BJ (cell line): ENCODE results near the gene CCNB1. TPM values are rescaled to one million over a fixed set of nuclear protein-coding genes. Genes with fewer than 3 reads are reported as not detected.
"Not testable (repeated sequence)": the region's sequence is repeated elsewhere in the genome, so short reads cannot be mapped to it uniquely, and the experiment has no call there.

Experiments used
- CTCF ChIA-PET: fragments of 350-600 bp; formaldehyde crosslinking; extraction: SDS; loops from one replicate; lab custom pipeline; 2021; ENCODE audit warnings: antibody characterized with exemption, inconsistent platforms; lab: Yijun Ruan, JAX
- POLR2A ChIA-PET: fragments of 300-600 bp; sonication (Branson Sonifier 250); formaldehyde crosslinking; extraction: SDS; loops from one replicate; lab custom pipeline; 2021; ENCODE audit warnings: antibody characterized with exemption; lab: Charles Lee
- DNase-seq: peaks from one replicate; pipeline ENCODE4 v3.0.0-alpha.2; 2011; ENCODE audit warnings: low read depth
- H3K27me3 ChIP-seq: 2 replicates; pipeline ENCODE4 v1.6.0; 2011; ENCODE audit warnings: low read length; ENCODE audit not compliant: control insufficient read depth, insufficient read depth
- H3K36me3 ChIP-seq: 2 replicates; pipeline ENCODE4 v1.5.1; 2011; ENCODE audit warnings: low read length; ENCODE audit not compliant: control insufficient read depth, insufficient read depth
- H3K4me3 ChIP-seq: 2 replicates; pipeline ENCODE4 v1.5.1; 2011; ENCODE audit warnings: low read depth, mild to moderate bottlenecking, control low read depth, low read length
- polyA plus RNA-seq: library from polyadenylated mRNA; depleted of rRNA; stranded (reverse); fragments of >200 nt; gene quantifications from 2 replicates; pipeline ENCODE4 v1.2.3, GENCODE V29; 2011
- TF ChIP-seq, protein P1 (sequence below): IDR thresholded peaks from 2 replicates; pipeline ENCODE4 v1.5.1; 2011; ENCODE audit warnings: low read depth, mild to moderate bottlenecking, control low read depth, inconsistent platforms, low read length, moderate library complexity; ENCODE audit not compliant: insufficient read depth

Gene CCNB1
- polyA plus RNA-seq, 1 experiment = 67.0 TPM

DNA sequence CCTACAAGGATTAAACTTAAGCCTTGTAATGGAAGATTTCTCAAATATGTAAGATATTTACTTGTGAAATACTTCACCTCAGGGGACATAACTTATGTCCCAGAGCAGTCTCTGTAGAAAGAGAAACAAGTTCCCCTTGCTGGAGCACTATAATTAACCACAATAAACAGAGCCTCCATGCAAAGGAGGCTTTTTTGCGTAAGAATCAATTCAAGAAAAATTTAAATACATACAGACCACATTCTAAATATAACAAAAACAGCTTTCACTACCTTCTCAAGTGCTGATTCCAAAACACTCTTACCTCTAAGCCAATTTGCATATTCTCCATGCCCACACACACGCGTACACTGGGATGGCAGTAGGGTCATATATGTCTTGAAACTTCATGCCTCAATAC is 30.7 kb upstream of the CCNB1 start:
- DNase-seq = no peak
- Histone ChIP-seq H3K27me3 (no peaks in the 10 kb centered on the region), H3K4me3 (no peak overlapping the region), H3K36me3 (no peaks in the 10 kb centered on the region)
- CTCF ChIA-PET = interaction anchor here (0.7 kb wide), 1 partner anchor 42 kb away, joined by 3 read pairs; the partner anchor contains the start of gene SLC30A5
- TF ChIP-seq, protein P1, sequence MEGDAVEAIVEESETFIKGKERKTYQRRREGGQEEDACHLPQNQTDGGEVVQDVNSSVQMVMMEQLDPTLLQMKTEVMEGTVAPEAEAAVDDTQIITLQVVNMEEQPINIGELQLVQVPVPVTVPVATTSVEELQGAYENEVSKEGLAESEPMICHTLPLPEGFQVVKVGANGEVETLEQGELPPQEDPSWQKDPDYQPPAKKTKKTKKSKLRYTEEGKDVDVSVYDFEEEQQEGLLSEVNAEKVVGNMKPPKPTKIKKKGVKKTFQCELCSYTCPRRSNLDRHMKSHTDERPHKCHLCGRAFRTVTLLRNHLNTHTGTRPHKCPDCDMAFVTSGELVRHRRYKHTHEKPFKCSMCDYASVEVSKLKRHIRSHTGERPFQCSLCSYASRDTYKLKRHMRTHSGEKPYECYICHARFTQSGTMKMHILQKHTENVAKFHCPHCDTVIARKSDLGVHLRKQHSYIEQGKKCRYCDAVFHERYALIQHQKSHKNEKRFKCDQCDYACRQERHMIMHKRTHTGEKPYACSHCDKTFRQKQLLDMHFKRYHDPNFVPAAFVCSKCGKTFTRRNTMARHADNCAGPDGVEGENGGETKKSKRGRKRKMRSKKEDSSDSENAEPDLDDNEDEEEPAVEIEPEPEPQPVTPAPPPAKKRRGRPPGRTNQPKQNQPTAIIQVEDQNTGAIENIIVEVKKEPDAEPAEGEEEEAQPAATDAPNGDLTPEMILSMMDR = no peak
- POLR2A ChIA-PET = no interaction called here

DNA sequence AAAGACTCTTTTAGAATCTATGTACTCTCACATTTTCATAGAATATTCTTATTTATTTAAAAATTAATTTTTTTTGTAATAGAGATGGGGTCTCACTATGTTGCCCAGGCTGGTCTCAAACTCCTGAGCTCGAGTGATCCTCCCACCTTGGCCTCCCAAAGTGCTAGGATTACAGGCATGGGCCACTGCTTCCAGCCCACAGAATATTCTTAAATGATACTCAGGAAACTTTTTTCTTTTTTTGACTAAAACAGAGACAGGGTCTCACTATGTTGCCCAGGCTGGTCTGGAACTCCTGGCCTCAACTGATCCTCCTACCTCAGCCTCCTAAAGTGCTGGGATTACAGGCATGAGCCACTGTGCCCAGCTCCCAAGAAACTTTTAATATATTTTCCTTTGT is 29.7 kb upstream of the CCNB1 start:
- CTCF ChIA-PET = not testable (repeated sequence)

DNA sequence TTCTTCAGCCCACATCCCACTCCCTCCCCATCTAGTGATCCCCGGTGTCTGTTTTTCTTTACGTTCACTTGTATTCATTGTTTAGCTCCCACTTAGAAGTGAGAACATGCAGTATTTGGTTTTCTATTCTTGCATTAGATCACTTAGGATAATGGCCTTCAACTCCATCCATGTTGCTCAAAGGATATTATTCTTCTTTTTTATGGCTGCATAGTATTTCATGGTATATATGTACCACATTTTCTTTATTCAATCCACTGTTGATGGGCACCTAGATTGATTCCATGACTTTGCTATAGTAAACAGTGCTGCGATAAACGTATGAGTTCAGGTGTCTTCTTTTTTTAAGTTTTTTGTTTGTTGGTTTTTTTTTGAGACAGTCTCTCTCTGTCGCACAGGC is 29.1 kb upstream of the CCNB1 start:
- H3K4me3 ChIP-seq = no peak overlapping the region
- CTCF ChIA-PET = no interaction called here
- TF ChIP-seq, protein P1 = no peak
- H3K36me3 ChIP-seq = no peaks in the 10 kb centered on the region
- POLR2A ChIA-PET = no interaction called here
- no peaks in the 10 kb centered on the region for H3K27me3 ChIP-seq
- DNase-seq = no peak

More for the DNA sequence above, 29.7 kb upstream of the CCNB1 start:
- DNase-seq, POLR2A ChIA-PET, H3K4me3 ChIP-seq, H3K27me3 ChIP-seq, H3K36me3 ChIP-seq: not testable (repeated sequence)

DNA sequence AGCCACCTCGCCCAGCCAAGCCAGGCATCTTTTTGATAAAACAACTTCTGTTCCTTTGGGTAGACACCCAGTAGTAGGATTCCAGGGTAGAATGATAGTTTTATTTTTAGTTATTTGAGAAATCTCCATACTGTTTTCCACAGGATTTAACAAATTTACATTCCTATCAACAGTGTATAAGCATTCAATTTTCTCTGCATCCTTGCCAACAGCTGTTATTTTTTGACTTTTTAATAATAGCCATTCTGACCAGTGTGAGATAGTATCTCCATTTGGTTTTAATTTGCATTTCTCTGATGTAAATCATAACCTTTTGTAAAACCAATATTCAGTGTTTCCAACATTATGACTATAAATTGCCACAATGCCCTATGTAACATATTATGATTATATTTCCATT is 28.2 kb upstream of the CCNB1 start:
- DNase-seq = no peak
- ChIA-PET POLR2A (no interaction called here), CTCF (interaction anchor here (2.0 kb wide), 1 partner anchor 10 kb away, joined by 4 read pairs; no protein-coding TSS in a partner anchor)
- Histone ChIP-seq H3K36me3 (no peaks in the 10 kb centered on the region), H3K27me3 (no peaks in the 10 kb centered on the region), H3K4me3 (no peak overlapping the region)
- TF ChIP-seq, protein P1 = no peak

DNA sequence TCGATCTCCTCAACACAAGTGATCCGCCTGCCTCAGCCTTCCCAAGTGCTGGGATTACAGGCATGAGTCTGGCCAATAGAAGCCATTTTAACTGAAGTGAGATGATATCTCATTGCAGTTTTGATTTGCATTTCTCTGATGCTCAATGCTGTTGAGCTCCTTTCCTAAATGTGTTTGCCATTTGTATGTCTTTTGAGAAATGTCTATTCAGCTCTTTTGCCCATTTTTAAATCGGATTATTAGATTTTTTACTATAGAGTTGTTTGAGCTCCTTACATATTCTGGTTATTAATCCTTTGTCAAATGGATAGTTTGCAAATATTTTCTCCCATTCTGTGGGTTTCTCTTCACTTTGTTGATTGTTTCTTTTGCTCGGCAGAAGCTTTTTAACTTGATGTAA is 26.7 kb upstream of the CCNB1 start:
- H3K27me3 ChIP-seq, H3K4me3 ChIP-seq, DNase-seq, CTCF ChIA-PET, H3K36me3 ChIP-seq, POLR2A ChIA-PET: not testable (repeated sequence)

DNA sequence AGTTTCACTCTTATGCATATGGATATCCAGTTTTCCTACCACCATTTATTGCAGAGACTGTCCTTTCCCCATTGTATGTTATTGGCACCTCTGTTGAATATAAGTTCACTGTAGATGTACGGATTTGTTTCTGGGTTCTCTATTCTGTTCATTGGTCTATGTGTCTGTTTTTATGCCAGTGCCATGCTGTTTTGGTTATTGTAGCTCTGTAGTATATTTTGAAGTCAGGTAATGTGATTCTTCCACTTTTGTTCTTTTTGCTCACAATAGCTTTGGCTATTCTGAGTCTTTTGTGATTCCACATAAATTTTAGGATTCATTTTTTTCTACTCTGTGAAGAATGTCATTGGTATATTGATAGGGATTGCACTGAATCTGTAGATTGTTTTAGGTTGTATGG is 26.1 kb upstream of the CCNB1 start:
- H3K27me3 ChIP-seq = no peaks in the 10 kb centered on the region
- no peak overlapping the region for H3K4me3 ChIP-seq
- TF ChIP-seq, protein P1 = no peak
- ChIA-PET POLR2A (interaction anchor here (0.7 kb wide), 1 partner anchor 26 kb away, joined by 3 read pairs; the partner anchor contains the start of gene CCNB1), CTCF (no interaction called here)
- H3K36me3 ChIP-seq = no peaks in the 10 kb centered on the region
- no peak for DNase-seq

DNA sequence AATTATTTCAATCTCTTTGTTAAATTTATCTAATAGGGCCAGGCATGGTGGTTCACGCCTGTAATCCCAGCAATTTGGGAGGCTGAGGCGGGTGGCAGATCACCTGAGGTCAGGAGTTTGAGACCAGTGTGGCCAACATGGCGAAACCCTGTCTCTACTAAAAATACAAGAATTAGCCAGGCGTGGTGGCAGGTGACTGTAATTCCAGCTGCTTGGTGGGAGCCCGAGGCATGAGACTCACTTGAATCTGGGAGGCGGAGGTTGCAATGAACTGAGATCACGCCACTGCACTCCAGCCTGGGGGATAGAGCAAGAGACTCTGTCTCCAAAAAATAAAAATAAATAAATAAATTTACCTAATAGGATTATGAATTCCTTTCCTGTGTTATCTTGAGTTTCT is 18.4 kb upstream of the CCNB1 start:
- CTCF ChIA-PET = interaction anchor here (1.0 kb wide), 1 partner anchor 10 kb away, joined by 4 read pairs; no protein-coding TSS in a partner anchor
- H3K36me3 ChIP-seq, H3K27me3 ChIP-seq, H3K4me3 ChIP-seq, DNase-seq, POLR2A ChIA-PET: not testable (repeated sequence)
